ENCODE results near the gene TNFAIP1.

The TNFAIP1 gene

GRCh38 chr17:28346199-28346580 lies 10.6 kb downstream of the TNFAIP1 start:
- DNase-seq (ENCODE audit: low read depth), result no peak

- no peak for DNase-seq (ENCODE audit: low read depth)
Measured at GRCh38 chr17:28346746-28347246, 11.2 kb downstream of the TNFAIP1 start.

- no peak for DNase-seq (ENCODE audit: low read depth)
Measured at GRCh38 chr17:28347261-28347891, 11.8 kb downstream of the TNFAIP1 start.

- no peak for DNase-seq (ENCODE audit: low read depth)
Measured at GRCh38 chr17:28348979-28349378, 13.4 kb downstream of the TNFAIP1 start.

- no peak for DNase-seq (ENCODE audit: low read depth)
Measured at GRCh38 chr17:28350271-28350670, 14.7 kb downstream of the TNFAIP1 start.

- DNase-seq (ENCODE audit: low read depth), result peak; percentile 91
Measured at GRCh38 chr17:28357061-28357900, 21.7 kb downstream of the TNFAIP1 start, which contains the start of gene POLDIP2. TSS of gene POLDIP2 (minus strand) at chr17:28357527. CDS start at chr17:28357448, 79 bp downstream.

GRCh38 chr17:28357901-28358197 lies 22.3 kb downstream of the TNFAIP1 start:
- no peak for DNase-seq (ENCODE audit: low read depth)

GRCh38 chr17:28363186-28363585 lies 27.6 kb downstream of the TNFAIP1 start:
- DNase-seq (ENCODE audit: low read depth), result no peak

GRCh38 chr17:28363776-28364650 lies 28.5 kb downstream of the TNFAIP1 start:
- no peak for DNase-seq (ENCODE audit: low read depth)

- no peak for DNase-seq (ENCODE audit: low read depth)
Measured at GRCh38 chr17:28364665-28365363, 29.3 kb downstream of the TNFAIP1 start, which contains the start of gene SEBOX. TSS of gene SEBOX (minus strand) at chr17:28365199. CDS start at chr17:28365151, 48 bp downstream.

- no peak for DNase-seq (ENCODE audit: low read depth)
Measured at GRCh38 chr17:28365487-28365886, 29.9 kb downstream of the TNFAIP1 start.

- no peak for DNase-seq (ENCODE audit: low read depth)
Measured at GRCh38 chr17:28366605-28367004, 31.0 kb downstream of the TNFAIP1 start.

GRCh38 chr17:28367641-28368305 lies 32.2 kb downstream of the TNFAIP1 start:
- no peak for DNase-seq (ENCODE audit: low read depth)

- no peak for DNase-seq (ENCODE audit: low read depth)
Measured at GRCh38 chr17:28368306-28368831, 32.8 kb downstream of the TNFAIP1 start.

- no peak for DNase-seq (ENCODE audit: low read depth)
Measured at GRCh38 chr17:28368915-28369683, 33.5 kb downstream of the TNFAIP1 start.

GRCh38 chr17:28369684-28370034 lies 34.1 kb downstream of the TNFAIP1 start:
- DNase-seq (ENCODE audit: low read depth), result no peak

GRCh38 chr17:28370035-28370743 lies 34.6 kb downstream of the TNFAIP1 start, which contains the start of gene VTN:
TSS of gene VTN (minus strand) at chr17:28370307. CDS start at chr17:28370203, 104 bp downstream.
- no peak for DNase-seq (ENCODE audit: low read depth)

GRCh38 chr17:28370744-28371103 lies 35.2 kb downstream of the TNFAIP1 start:
- DNase-seq (ENCODE audit: low read depth), result no peak

Data from stimulated activated CD4-positive, alpha-beta T cell treated with anti-CD3 and anti-CD28 coated beads, Interleukin-2, amount 100 ng/mL, for 4 hours (primary cell).